Chondrocyte (in vitro differentiated cells): ENCODE measurements around the gene USP28. TPM values are rescaled to one million over a fixed set of nuclear protein-coding genes. Genes with fewer than 3 reads are reported as not detected.
A peak's percentile ranks its signal among the peaks of the same experiment; 100 is the strongest.
"Not testable (repeated sequence)": the region's sequence is repeated elsewhere in the genome, so short reads cannot be mapped to it uniquely, and the experiment has no call there.

ENCODE experiments used
- DNase-seq: peaks from one replicate; pipeline ENCODE4 v3.0.0; 2021; ENCODE audit warnings: mixed read lengths, low spot score
- H3K27ac Mint-ChIP-seq: one replicate; pipeline ENCODE4 v1.8.0; 2021; ENCODE audit warnings: mild to moderate bottlenecking, moderate library complexity, mixed read lengths; ENCODE audit not compliant: unreplicated experiment
- H3K27me3 Mint-ChIP-seq: 2 replicates; pipeline ENCODE4 v1.8.0; 2021; ENCODE audit warnings: low read depth, mixed read lengths
- H3K36me3 Mint-ChIP-seq: 2 replicates; pipeline ENCODE4 v1.8.0; 2021; ENCODE audit warnings: low read depth, mixed read lengths
- H3K4me1 Mint-ChIP-seq: 2 replicates; pipeline ENCODE4 v1.8.0; 2021; ENCODE audit warnings: low read depth, mild to moderate bottlenecking, mixed read lengths
- H3K4me3 Mint-ChIP-seq: one replicate; pipeline ENCODE4 v1.8.0; 2021; ENCODE audit warnings: mild to moderate bottlenecking, moderate library complexity, mixed read lengths; ENCODE audit not compliant: unreplicated experiment
- H3K9me3 Mint-ChIP-seq: 2 replicates; pipeline ENCODE4 v1.8.0; 2021; ENCODE audit warnings: low read depth, mixed read lengths
- total RNA-seq: library from RNA; stranded (reverse); gene quantifications from 3 replicates; pipeline ENCODE4 v1.2.1, GENCODE V29; 2021
- TF ChIP-seq, protein P1 (sequence below): fragments of 200-600 bp; sonication (generic); IDR thresholded peaks from 2 replicates; pipeline ENCODE4 v1.5.0; 2021; ENCODE audit warnings: antibody characterized with exemption, mild to moderate bottlenecking, moderate library complexity

Gene USP28
- total RNA-seq, 1 donor from 2014 or later: 34.1 TPM

DNA sequence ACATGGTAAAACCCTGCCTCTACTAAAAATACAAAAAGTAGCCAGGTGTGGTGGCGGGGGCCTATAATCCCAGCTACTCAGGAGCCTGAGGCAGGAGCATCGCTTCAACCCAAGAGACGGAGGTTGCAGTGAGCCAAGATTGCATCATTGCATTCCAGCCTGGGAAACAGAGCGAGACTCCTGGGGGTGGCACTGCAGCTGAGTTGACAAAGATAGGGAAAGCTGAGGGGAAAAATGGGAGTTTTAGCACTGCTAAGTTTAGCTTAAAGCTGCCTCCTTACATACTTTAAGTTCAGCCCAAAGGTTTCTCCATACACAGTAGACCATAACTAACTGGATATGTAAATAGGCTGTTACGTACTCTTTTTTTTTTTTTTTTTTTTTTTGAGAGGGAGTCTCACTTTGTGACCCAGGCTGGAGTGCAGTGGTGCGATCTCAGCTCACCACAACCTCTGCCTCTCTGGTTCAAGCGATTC is 9.0 kb upstream of the USP28 start:
- H3K36me3 Mint-ChIP-seq: no peaks in the 10 kb centered on the region
- peaks cover 21% of the 10 kb centered on the region for H3K4me1 Mint-ChIP-seq
- H3K27ac Mint-ChIP-seq: peak overlapping the region; percentile 77
- no peak overlapping the region for H3K4me3 Mint-ChIP-seq
- TF ChIP-seq, protein P1, sequence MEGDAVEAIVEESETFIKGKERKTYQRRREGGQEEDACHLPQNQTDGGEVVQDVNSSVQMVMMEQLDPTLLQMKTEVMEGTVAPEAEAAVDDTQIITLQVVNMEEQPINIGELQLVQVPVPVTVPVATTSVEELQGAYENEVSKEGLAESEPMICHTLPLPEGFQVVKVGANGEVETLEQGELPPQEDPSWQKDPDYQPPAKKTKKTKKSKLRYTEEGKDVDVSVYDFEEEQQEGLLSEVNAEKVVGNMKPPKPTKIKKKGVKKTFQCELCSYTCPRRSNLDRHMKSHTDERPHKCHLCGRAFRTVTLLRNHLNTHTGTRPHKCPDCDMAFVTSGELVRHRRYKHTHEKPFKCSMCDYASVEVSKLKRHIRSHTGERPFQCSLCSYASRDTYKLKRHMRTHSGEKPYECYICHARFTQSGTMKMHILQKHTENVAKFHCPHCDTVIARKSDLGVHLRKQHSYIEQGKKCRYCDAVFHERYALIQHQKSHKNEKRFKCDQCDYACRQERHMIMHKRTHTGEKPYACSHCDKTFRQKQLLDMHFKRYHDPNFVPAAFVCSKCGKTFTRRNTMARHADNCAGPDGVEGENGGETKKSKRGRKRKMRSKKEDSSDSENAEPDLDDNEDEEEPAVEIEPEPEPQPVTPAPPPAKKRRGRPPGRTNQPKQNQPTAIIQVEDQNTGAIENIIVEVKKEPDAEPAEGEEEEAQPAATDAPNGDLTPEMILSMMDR: no peak
- no peak for DNase-seq
- no peaks in the 10 kb centered on the region for H3K9me3 Mint-ChIP-seq
- H3K27me3 Mint-ChIP-seq: no peaks in the 10 kb centered on the region

DNA sequence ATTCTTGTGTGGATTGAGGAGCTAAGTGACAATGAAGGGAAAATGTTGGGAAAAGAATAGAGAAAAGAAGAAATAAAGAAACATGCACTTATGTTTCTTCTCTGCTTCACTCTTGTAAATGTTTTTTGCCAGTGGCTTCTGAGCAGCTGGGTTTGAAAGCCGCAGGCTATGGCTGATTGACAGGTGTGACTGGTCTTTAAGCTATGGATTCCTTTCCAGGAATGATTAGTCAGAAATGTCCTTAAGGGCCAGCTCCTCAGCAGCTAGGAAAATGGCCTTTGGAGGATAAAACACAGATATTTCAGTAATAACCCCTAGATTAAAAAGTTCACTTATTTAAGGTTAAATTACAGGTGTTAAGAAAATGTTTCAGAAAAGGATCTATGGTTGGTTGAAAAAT is 6.5 kb upstream of the USP28 start:
- Mint-ChIP-seq H3K27ac (peak overlapping the region; percentile 75), H3K27me3 (no peaks in the 10 kb centered on the region), H3K9me3 (no peaks in the 10 kb centered on the region), H3K4me1 (peaks cover 21% of the 10 kb centered on the region), H3K4me3 (no peak overlapping the region), H3K36me3 (no peaks in the 10 kb centered on the region)
- no peak for DNase-seq
- TF ChIP-seq, protein P1: no peak

DNA sequence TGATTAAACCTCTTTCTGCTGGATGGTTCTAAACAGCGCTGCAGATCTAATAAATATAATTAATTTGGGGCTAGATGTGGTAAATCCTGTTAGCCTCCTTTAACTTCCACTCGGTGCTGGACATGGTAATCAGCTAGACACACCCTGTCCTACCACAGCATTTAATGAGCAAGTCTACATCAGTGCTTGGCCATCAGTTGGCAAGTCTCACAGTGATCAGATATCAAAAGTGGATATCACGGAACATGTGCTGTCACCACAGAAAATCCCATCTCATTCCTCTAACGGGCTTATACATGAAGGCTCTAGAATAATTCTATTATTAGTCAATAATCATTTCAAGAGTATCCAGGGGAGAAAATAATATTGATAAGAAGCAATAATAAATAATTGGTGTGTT is 5.6 kb upstream of the USP28 start:
- H3K9me3 Mint-ChIP-seq: no peaks in the 10 kb centered on the region
- TF ChIP-seq, protein P1: no peak
- no peaks in the 10 kb centered on the region for H3K27me3 Mint-ChIP-seq
- no peak overlapping the region for H3K4me3 Mint-ChIP-seq
- H3K36me3 Mint-ChIP-seq: no peaks in the 10 kb centered on the region
- no peak for DNase-seq
- H3K27ac Mint-ChIP-seq: no peak overlapping the region
- peaks cover 29% of the 10 kb centered on the region for H3K4me1 Mint-ChIP-seq

DNA sequence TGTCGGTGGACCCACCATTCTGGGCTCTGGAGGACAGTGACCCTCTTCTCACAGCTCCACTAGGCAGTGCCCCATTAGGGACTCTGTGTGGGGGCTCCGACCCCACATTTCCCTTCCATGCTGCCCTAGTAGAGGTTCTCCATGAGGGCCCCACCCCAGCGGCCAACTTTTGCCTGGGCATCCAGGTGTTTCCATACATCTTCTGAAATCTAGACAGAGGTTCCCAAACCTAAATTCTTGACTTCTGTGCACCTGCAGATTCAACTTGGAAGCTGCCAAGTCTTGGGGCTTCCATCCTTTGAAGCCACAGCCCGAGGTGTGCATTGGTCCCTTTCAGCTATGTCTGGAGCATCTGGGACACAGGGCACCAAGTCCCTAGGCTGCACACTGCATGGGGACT is 4.1 kb upstream of the USP28 start:
- peaks cover 30% of the 10 kb centered on the region for H3K4me1 Mint-ChIP-seq
- H3K4me3 Mint-ChIP-seq, H3K27ac Mint-ChIP-seq, H3K36me3 Mint-ChIP-seq, DNase-seq, H3K27me3 Mint-ChIP-seq, H3K9me3 Mint-ChIP-seq: not testable (repeated sequence)

DNA sequence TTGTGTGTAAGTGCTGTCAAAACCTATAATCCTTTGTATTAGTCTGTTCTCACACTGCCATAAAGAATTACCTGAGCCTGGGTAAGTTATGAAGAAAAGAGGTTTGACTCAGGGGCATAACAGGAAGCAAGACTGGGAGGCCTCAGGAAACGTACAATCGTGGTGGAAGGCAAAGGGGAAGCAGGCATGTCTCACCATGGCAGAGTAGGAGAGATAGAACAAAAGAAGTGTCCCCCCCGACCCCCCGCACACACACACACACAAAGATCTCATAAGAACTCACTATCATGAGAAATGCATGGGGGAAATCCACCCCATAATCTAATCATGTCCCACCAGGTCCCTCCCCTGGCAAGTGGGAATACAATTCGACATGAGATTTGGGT is 2.3 kb upstream of the USP28 start:
- Mint-ChIP-seq H3K4me3 (no peak overlapping the region), H3K9me3 (no peaks in the 10 kb centered on the region), H3K36me3 (no peaks in the 10 kb centered on the region), H3K27me3 (no peaks in the 10 kb centered on the region), H3K4me1 (peaks cover 42% of the 10 kb centered on the region), H3K27ac (no peak overlapping the region)
- DNase-seq: no peak
- TF ChIP-seq, protein P1: no peak

DNA sequence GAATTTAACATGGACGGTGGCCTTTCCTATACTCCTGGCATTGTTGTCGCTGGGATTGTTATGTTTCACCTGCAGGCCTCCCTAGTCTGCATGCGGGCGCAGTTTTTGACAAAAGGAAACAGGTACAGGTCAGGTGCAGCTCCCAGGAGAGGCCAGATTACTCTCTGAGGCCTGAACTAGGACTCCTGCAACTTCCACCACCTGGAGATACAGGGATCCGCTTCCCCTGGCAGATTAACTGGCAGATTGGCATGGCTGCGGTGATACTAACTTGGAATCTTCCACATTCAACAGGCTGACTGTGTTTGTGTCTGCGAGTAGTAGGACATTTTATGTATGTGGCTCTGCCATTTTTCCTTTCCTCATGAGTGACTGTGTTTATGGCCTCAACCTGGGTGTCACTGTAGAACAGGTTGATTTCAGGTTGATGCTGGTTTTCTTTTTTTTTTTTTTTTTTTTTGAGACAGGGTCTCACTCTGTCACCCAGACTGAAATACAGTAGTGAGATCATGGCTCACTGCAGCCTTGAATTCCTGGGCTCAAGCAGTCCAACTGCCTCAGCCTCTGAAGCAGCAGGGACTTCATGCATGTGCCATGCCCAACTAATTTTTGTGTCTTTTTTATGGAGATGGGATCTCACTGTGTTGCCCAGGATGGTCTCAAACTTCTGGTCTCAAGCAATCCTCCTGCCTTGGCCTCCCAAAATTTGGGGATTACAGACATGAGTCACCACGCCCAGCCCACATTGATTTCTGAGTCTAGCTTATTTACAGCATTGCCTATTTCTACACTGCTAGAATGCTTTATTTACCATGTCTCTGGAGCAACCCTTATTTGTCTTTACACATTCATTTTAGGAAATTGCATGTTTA is 1.7 kb upstream of the USP28 start:
- DNase-seq: no peak
- Mint-ChIP-seq H3K27me3 (no peaks in the 10 kb centered on the region), H3K4me3 (no peak overlapping the region), H3K4me1 (peaks cover 45% of the 10 kb centered on the region), H3K9me3 (no peaks in the 10 kb centered on the region), H3K27ac (no peak overlapping the region), H3K36me3 (no peaks in the 10 kb centered on the region)
- TF ChIP-seq, protein P1: no peak
